ENCODE results near the gene PISD.

DNA sequence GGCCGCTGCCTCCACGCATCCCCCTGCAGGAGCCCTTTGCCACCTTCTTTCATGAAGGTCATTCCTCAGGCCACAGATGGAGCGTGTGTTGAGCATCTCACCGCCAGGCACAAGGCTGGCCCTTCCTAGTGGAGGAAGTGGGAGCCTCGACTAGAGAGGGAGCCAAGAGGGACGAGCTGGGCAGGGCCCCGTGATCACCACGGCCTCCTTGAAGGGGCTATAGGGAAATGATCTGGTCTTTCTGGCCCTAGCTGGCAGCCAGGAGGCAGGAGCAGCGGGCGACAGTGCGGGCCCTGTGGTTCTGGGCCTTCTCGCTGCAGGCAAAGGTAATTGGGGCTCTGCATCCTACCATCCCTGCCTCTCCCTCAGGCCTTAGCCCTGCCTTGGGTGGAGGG, 49.1 kb downstream of the PISD start:
- TF ChIP-seq, protein P1, sequence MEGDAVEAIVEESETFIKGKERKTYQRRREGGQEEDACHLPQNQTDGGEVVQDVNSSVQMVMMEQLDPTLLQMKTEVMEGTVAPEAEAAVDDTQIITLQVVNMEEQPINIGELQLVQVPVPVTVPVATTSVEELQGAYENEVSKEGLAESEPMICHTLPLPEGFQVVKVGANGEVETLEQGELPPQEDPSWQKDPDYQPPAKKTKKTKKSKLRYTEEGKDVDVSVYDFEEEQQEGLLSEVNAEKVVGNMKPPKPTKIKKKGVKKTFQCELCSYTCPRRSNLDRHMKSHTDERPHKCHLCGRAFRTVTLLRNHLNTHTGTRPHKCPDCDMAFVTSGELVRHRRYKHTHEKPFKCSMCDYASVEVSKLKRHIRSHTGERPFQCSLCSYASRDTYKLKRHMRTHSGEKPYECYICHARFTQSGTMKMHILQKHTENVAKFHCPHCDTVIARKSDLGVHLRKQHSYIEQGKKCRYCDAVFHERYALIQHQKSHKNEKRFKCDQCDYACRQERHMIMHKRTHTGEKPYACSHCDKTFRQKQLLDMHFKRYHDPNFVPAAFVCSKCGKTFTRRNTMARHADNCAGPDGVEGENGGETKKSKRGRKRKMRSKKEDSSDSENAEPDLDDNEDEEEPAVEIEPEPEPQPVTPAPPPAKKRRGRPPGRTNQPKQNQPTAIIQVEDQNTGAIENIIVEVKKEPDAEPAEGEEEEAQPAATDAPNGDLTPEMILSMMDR (IDR thresholded peaks at IDR 0.05 in 8 of 11, conservative IDR thresholded peaks at IDR 0.05 in 3 of 11): no peak
- TF ChIP-seq POLR2A (IDR thresholded peaks at IDR 0.05) (no peak), POLR2AphosphoS5 (IDR thresholded peaks at IDR 0.05) (no peak)
